Type B pancreatic cell (in vitro differentiated cells): ENCODE measurements around the gene DHX38. TPM values are rescaled to one million over a fixed set of nuclear protein-coding genes. Genes with fewer than 3 reads are reported as not detected.
"Not testable (repeated sequence)": the region's sequence is repeated elsewhere in the genome, so short reads cannot be mapped to it uniquely, and the experiment has no call there.

Source experiments
- DNase-seq: peaks from one replicate; pipeline ENCODE4 v3.0.0; 2021; ENCODE audit warnings: mixed read lengths; ENCODE audit not compliant: unreplicated experiment; ENCODE audit errors: extremely low spot score
- H3K27ac Mint-ChIP-seq: 2 replicates; pipeline ENCODE4 v1.8.0; 2021; ENCODE audit warnings: mild to moderate bottlenecking, mixed read lengths
- H3K27me3 Mint-ChIP-seq: 2 replicates; pipeline ENCODE4 v1.8.0; 2021; ENCODE audit warnings: mixed read lengths
- H3K36me3 Mint-ChIP-seq: 2 replicates; pipeline ENCODE4 v1.8.0; 2021; ENCODE audit warnings: mixed read lengths
- H3K4me1 Mint-ChIP-seq: one replicate; pipeline ENCODE4 v1.8.0; 2021; ENCODE audit warnings: mixed read lengths; ENCODE audit not compliant: unreplicated experiment
- H3K4me3 Mint-ChIP-seq: 2 replicates; pipeline ENCODE4 v1.8.0; 2021; ENCODE audit warnings: mild to moderate bottlenecking, mixed read lengths
- H3K9me3 Mint-ChIP-seq: 2 replicates; pipeline ENCODE4 v1.8.0; 2021; ENCODE audit warnings: mixed read lengths
- total RNA-seq: library from RNA; stranded (reverse); gene quantifications from 2 replicates; pipeline ENCODE4 v1.2.1, GENCODE V29; 2021; ENCODE audit warnings: low replicate concordance
- TF ChIP-seq, protein P1 (sequence below): fragments of 200-600 bp; sonication (generic); conservative IDR thresholded peaks from 2 replicates; pipeline ENCODE4 v1.5.0; 2021; ENCODE audit warnings: antibody characterized with exemption, mild to moderate bottlenecking

DHX38 gene
- total RNA-seq, 1 donor from 2014 or later: 75.6 TPM

DNA sequence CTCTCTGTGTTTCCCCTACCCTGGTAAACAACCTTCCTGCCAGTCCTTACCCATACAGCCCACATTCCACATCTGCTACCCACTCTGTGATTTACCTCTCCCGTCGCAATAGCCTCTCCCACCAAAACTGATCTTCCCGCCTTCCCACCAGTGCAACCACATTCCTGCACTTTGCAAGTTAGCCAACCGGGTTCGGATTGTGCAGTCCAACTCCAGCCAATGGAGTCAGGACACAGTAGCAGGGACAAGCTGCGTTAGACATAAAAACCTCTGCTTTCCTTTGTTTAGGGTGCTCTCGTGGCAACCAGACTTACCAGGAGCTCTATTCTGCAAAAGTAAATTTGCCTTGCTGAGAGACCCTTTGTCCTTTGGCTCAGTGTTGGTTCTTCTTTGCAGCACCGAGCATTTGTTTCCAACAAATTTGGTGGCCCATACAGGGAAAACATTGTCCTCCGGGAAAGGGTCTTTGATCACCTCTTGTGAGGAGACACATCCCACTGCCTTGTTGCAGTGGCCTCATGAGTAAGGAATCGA, 29.2 kb upstream of the DHX38 start:
- DNase-seq: no peak
- H3K27me3 Mint-ChIP-seq: peaks cover 2% of the 10 kb centered on the region
- H3K36me3 Mint-ChIP-seq: peaks cover 3% of the 10 kb centered on the region

DNA sequence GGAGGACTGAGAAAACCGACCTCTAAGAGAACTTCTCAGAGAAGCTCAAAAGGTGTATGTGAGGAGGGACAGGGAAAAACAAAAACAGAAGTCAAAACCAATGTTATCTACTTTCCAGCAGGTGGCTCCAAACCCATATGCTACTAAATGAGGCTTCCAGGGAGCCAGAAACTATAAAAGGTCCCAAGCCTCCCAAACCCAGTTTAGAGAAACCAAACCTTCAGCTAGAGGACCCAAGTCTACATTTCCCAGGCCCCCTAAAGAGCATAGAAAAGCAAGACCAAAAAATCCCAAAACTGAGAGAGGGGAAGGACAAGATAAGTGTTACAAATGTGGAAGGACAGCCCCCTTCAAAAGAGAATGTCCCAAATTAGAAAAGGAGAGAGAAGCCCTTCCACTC, 26.9 kb upstream of the DHX38 start:
- TF ChIP-seq, protein P1, sequence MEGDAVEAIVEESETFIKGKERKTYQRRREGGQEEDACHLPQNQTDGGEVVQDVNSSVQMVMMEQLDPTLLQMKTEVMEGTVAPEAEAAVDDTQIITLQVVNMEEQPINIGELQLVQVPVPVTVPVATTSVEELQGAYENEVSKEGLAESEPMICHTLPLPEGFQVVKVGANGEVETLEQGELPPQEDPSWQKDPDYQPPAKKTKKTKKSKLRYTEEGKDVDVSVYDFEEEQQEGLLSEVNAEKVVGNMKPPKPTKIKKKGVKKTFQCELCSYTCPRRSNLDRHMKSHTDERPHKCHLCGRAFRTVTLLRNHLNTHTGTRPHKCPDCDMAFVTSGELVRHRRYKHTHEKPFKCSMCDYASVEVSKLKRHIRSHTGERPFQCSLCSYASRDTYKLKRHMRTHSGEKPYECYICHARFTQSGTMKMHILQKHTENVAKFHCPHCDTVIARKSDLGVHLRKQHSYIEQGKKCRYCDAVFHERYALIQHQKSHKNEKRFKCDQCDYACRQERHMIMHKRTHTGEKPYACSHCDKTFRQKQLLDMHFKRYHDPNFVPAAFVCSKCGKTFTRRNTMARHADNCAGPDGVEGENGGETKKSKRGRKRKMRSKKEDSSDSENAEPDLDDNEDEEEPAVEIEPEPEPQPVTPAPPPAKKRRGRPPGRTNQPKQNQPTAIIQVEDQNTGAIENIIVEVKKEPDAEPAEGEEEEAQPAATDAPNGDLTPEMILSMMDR: peak; percentile 75
- Mint-ChIP-seq H3K36me3 (peaks cover 3% of the 10 kb centered on the region), H3K4me3 (no peak overlapping the region), H3K4me1 (no peaks in the 10 kb centered on the region), H3K27ac (no peak overlapping the region), H3K27me3 (peaks cover 2% of the 10 kb centered on the region), H3K9me3 (no peaks in the 10 kb centered on the region)
- DNase-seq: no peak

More for the DNA sequence above, 29.2 kb upstream of the DHX38 start:
- Mint-ChIP-seq H3K4me3 (no peak overlapping the region), H3K4me1 (no peaks in the 10 kb centered on the region), H3K9me3 (no peaks in the 10 kb centered on the region), H3K27ac (no peak overlapping the region)
- TF ChIP-seq, protein P1: no peak

DNA sequence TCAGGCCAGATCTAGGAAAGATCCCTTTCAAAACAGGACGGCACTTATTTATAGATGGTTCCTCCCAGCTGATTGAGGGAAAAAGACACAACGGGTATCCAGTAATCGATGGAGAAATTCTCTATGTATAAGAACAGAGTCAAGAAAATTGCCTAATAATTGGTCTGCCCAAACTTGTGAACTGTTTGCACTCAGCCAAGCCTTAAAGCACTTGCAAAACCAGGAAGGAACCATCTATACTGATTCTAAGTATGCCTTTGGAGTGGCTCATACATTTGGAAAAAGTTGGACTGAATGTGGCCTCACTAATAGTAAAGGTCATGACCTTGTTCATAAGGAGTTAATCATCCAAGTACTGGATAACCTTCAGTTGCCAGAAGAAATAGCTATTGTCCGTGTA, 24.7 kb upstream of the DHX38 start:
- no peak for DNase-seq
- H3K9me3 Mint-ChIP-seq: no peaks in the 10 kb centered on the region
- H3K27ac Mint-ChIP-seq: no peak overlapping the region
- no peak overlapping the region for H3K4me3 Mint-ChIP-seq
- H3K4me1 Mint-ChIP-seq: peaks cover 4% of the 10 kb centered on the region
- H3K27me3 Mint-ChIP-seq: peaks cover 2% of the 10 kb centered on the region
- TF ChIP-seq, protein P1: no peak
- H3K36me3 Mint-ChIP-seq: peaks cover 3% of the 10 kb centered on the region

DNA sequence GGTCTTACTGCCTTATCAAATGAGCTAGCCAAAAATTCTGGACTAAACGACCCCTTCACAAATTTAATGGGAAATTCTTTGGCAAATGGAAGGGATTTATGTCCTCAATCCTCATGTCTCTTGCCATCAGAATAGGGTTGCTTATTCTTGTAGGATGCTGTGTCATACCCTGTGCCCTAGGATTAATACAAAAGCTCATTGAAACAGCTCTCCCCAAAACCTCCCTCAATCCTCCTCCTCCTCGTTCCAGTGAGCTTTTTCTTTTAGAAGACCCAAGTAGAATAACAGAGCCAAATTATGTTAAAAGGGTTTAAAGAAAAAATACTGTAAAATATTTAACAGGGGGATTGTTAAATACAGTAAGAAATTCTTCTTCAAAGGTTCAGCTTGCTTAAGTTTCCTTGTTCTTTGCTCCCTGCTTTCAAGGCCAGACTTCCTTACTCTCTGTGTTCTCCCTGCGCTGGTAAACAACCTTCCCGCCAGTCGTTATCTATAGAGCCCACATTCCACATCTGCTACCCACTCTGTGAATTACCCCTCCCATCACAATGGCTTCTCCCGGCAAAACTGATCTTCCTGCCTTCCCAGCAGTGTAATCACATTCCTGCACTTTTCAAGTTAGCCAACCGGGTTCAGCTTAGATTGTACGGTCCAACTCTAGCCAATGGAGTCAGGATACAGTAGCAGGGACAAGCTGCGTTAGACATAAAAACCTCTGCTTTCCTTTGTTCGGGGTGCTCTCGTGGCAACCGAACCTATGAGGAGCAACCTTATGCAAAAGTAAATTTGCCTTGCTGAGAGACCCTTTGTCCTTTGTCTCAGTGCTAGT, 20.9 kb upstream of the DHX38 start:
- Mint-ChIP-seq H3K27me3 (no peaks in the 10 kb centered on the region), H3K36me3 (no peaks in the 10 kb centered on the region), H3K4me1 (peaks cover 4% of the 10 kb centered on the region), H3K4me3 (no peak overlapping the region), H3K27ac (peak overlapping the region; percentile 16), H3K9me3 (no peaks in the 10 kb centered on the region)
- TF ChIP-seq, protein P1: no peak
- DNase-seq: no peak

DNA sequence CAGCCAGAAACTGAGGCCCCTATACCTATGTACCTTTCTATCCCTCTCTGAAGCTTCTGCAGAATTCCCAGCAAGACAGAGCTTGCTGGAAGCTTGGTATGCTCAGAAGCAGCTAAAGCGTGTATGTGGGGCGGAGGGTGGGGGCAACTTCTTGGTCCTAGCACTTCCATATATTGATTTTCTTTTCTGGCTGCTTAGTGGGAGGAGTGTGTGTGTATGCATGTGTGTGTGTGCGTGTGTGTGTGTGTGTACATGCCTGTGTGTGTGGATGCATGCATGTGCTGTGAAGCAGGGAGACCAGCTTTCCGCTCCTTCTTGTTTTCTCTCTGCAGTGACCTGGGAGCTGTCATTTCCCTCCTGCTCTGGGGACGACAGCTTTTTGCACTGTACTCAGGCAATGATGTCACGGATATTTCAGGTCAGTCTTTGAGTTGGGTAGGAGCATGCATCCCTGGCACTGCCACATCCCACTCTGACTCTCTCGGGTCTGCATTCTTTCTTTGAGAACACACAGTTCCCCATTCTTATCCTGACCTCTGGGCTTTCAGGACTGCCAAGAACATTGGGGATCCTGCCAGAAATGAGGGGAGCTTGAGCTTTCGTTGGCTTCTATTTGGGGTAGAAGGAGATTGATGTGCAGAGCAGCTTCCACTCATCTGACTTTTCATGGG, 20.0 kb upstream of the DHX38 start:
- H3K36me3 Mint-ChIP-seq: no peaks in the 10 kb centered on the region
- H3K27ac Mint-ChIP-seq: no peak overlapping the region
- no peaks in the 10 kb centered on the region for H3K27me3 Mint-ChIP-seq
- TF ChIP-seq, protein P1: no peak
- no peak overlapping the region for H3K4me3 Mint-ChIP-seq
- no peak for DNase-seq
- peaks cover 4% of the 10 kb centered on the region for H3K4me1 Mint-ChIP-seq
- H3K9me3 Mint-ChIP-seq: no peaks in the 10 kb centered on the region

DNA sequence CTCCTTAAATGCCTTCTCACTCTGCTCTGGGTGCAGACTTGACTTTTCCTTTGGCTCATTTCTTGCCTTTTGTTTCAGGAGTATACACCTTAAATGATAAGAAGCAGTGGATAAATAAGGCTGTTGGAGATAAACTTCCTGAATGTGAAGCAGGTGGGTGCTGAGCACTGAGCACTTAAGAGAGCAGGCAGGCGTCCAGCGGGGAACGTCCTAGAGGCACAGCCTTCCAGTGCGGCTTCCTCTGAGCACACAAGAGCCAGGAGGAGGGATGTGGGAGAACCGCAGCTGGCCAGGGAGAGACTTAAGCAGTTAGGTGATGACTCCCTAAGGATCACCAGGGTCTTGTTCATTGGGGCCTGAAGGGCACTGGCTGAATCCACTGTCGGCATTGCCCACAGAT, 18.6 kb upstream of the DHX38 start:
- not testable (repeated sequence) for DNase-seq, H3K27me3 Mint-ChIP-seq, H3K4me3 Mint-ChIP-seq, H3K27ac Mint-ChIP-seq, H3K9me3 Mint-ChIP-seq, H3K36me3 Mint-ChIP-seq, H3K4me1 Mint-ChIP-seq

DNA sequence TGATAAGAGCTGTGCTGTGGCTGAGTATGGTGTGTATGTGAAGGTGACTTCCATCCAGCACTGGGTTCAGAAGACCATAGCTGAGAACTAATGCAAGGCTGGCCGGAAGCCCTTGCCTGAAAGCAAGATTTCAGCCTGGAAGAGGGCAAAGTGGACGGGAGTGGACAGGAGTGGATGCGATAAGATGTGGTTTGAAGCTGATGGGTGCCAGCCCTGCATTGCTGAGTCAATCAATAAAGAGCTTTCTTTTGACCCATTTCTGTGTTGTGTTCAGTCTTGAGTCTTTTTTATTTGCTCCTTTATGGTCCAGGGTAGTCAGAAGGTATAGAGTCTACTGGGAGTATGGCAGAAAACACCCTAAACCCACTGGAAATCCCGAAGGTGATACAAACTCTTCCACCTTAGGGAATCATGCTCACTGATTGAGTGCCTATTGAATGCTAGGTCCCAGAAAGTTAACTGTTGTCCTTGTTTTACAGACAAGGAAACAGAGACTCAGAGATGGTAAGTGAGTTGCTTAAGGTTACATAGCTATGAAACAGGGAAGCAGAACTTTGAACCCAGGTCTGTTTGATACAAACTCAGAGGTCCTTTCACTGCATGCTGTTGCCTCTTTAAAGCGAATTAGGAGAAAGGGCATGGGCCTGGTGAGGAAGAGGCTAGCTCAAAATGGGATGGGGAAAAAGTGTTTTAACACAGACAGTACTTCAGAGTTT, 16.5 kb upstream of the DHX38 start:
- DNase-seq, H3K4me1 Mint-ChIP-seq, H3K36me3 Mint-ChIP-seq, H3K4me3 Mint-ChIP-seq, H3K9me3 Mint-ChIP-seq, H3K27me3 Mint-ChIP-seq, H3K27ac Mint-ChIP-seq: not testable (repeated sequence)
